Cardiac septum (tissue), 1 donor: ENCODE measurements around the gene IRF2BPL. TPM values are rescaled to one million over a fixed set of nuclear protein-coding genes. Genes with fewer than 3 reads are reported as not detected.
A peak's percentile ranks its signal among the peaks of the same experiment; 100 is the strongest.
"Not testable (repeated sequence)": the region's sequence is repeated elsewhere in the genome, so short reads cannot be mapped to it uniquely, and the experiment has no call there.

Source experiments
- DNase-seq: peaks from one replicate; pipeline ENCODE4 v3.0.0-alpha.2; 2020; ENCODE audit warnings: low spot score
- intact Hi-C: fragments of 100-400 bp; cut with DNase I; formaldehyde crosslinking; loops from one replicate; pipeline ENCODE4 v1.14.0; 2022
- total RNA-seq: library from RNA; stranded (reverse); fragmentation: NEBNext Ultra II Directional; extraction: Animal tissue kit (Norgen Biotek cat#: 25700); gene quantifications from one replicate; pipeline ENCODE4 v1.2.1, GENCODE V29; 2021
- donor health status: DM: no; HTN: no; CAD: no.

The IRF2BPL gene
- total RNA-seq, 1 donor from 2014 or later, result 46.0 TPM

GRCh38 chr14:77022236-77022852, 6.2 kb downstream of the IRF2BPL start:
- no peak for DNase-seq
- intact Hi-C loops, result loop anchor here (2.0 kb wide), 1 partner anchor 66 kb away; no protein-coding TSS in a partner anchor

GRCh38 chr14:77021424-77021823, 7.1 kb downstream of the IRF2BPL start:
- intact Hi-C loops, DNase-seq: not testable (repeated sequence)

GRCh38 chr14:77018785-77019184, 9.7 kb downstream of the IRF2BPL start:
- DNase-seq, result no peak

GRCh38 chr14:77017666-77018065, 10.8 kb downstream of the IRF2BPL start:
- no peak for DNase-seq
- intact Hi-C loops, result no loop called here

More at GRCh38 chr14:77018785-77019184, 9.7 kb downstream of the IRF2BPL start:
- intact Hi-C loops, result no loop called here

- intact Hi-C loops, result no loop called here
- no peak for DNase-seq
These were observed 13.8 kb downstream of the IRF2BPL start for GRCh38 chr14:77014734-77015133.

- peak; percentile 86 for DNase-seq
- intact Hi-C loops, result no loop called here
These were observed 14.4 kb downstream of the IRF2BPL start for GRCh38 chr14:77014004-77014604.

- DNase-seq, result no peak
- intact Hi-C loops, result no loop called here
These were observed 16.2 kb downstream of the IRF2BPL start for GRCh38 chr14:77012193-77012765.

- intact Hi-C loops, result no loop called here
These were observed 17.3 kb downstream of the IRF2BPL start for GRCh38 chr14:77011245-77011644.

GRCh38 chr14:77009014-77009413, 19.5 kb downstream of the IRF2BPL start:
- intact Hi-C loops, result no loop called here
- no peak for DNase-seq

More at GRCh38 chr14:77011245-77011644, 17.3 kb downstream of the IRF2BPL start:
- DNase-seq, result no peak

- intact Hi-C loops, result no loop called here
- DNase-seq, result no peak
These were observed 20.0 kb downstream of the IRF2BPL start for GRCh38 chr14:77008541-77008940.

GRCh38 chr14:77007975-77008421, 20.5 kb downstream of the IRF2BPL start:
- DNase-seq, result peak; percentile 83
- intact Hi-C loops, result no loop called here

- DNase-seq, result no peak
- intact Hi-C loops, result no loop called here
These were observed 21.1 kb downstream of the IRF2BPL start for GRCh38 chr14:77007183-77007974.

- DNase-seq, result no peak
These were observed 22.4 kb downstream of the IRF2BPL start for GRCh38 chr14:77006132-77006531.

GRCh38 chr14:77005559-77005958, 22.9 kb downstream of the IRF2BPL start:
- intact Hi-C loops, result no loop called here
- DNase-seq, result no peak

More at GRCh38 chr14:77006132-77006531, 22.4 kb downstream of the IRF2BPL start:
- intact Hi-C loops, result no loop called here

- intact Hi-C loops, result loop anchor here (5.0 kb wide), 1 partner anchor 38 kb away; no protein-coding TSS in a partner anchor
- no peak for DNase-seq
These were observed 23.6 kb downstream of the IRF2BPL start for GRCh38 chr14:77004711-77005460.

- intact Hi-C loops, result loop anchor here (5.0 kb wide), 1 partner anchor 37 kb away; no protein-coding TSS in a partner anchor
- DNase-seq, result no peak
These were observed 24.4 kb downstream of the IRF2BPL start for GRCh38 chr14:77003960-77004710.

- intact Hi-C loops, result loop anchor here (5.0 kb wide), 1 partner anchor 36 kb away; no protein-coding TSS in a partner anchor
- no peak for DNase-seq
These were observed 25.6 kb downstream of the IRF2BPL start for GRCh38 chr14:77002889-77003288.

GRCh38 chr14:77002335-77002734, 26.2 kb downstream of the IRF2BPL start:
- intact Hi-C loops, result loop anchor here (5.0 kb wide), 1 partner anchor 35 kb away; no protein-coding TSS in a partner anchor

More at GRCh38 chr14:77002335-77002734, 26.2 kb downstream of the IRF2BPL start:
- DNase-seq, result no peak
